Astrocyte (in vitro differentiated cells and primary cell): ENCODE results near the gene NBDY. TPM values are rescaled to one million over a fixed set of nuclear protein-coding genes. Genes with fewer than 3 reads are reported as not detected.

Source experiments
- DNase-seq: peaks from one replicate; pipeline ENCODE4 v3.0.0-alpha.2; 2010; ENCODE audit warnings: low read depth
- FAIRE-seq: peaks from 2 replicates; lab custom pipeline; 2011; peaks lifted over from hg19 to GRCh38; lab: Jason Lieb, UNC
- H2AFZ ChIP-seq: 2 replicates; pipeline ENCODE4 v1.6.0; 2012; ENCODE audit warnings: low read depth, low read length, inconsistent platforms
- H3K27ac ChIP-seq: 2 replicates; pipeline ENCODE4 v1.5.1; 2011; ENCODE audit warnings: low read depth, low read length, inconsistent platforms
- H3K27me3 ChIP-seq: 2 replicates; pipeline ENCODE4 v1.6.0; 2011; ENCODE audit warnings: low read length, inconsistent platforms; ENCODE audit not compliant: insufficient read depth
- H3K36me3 ChIP-seq: 2 replicates; pipeline ENCODE4 v1.5.1; 2011; ENCODE audit warnings: low read length, inconsistent platforms; ENCODE audit not compliant: insufficient read depth
- H3K4me1 ChIP-seq: 2 replicates; pipeline ENCODE4 v1.5.1; 2011; ENCODE audit warnings: low read length, inconsistent platforms; ENCODE audit not compliant: insufficient read depth
- H3K4me2 ChIP-seq: 2 replicates; pipeline ENCODE4 v1.6.0; 2012; ENCODE audit warnings: low read length, inconsistent platforms
- H3K4me3 ChIP-seq: 2 replicates; pipeline ENCODE4 v1.5.1; 2011; ENCODE audit warnings: low read depth, mild to moderate bottlenecking, low read length, inconsistent platforms; ENCODE audit not compliant: insufficient read depth
- H3K79me2 ChIP-seq: 2 replicates; pipeline ENCODE4 v1.6.0; 2012; ENCODE audit warnings: mild to moderate bottlenecking, low read length, inconsistent platforms; ENCODE audit not compliant: insufficient read depth
- H3K9ac ChIP-seq: 2 replicates; pipeline ENCODE4 v1.6.0; 2012; ENCODE audit warnings: mild to moderate bottlenecking, low read length, inconsistent platforms
- H3K9me3 ChIP-seq: 2 replicates; pipeline ENCODE4 v1.5.1; 2012; ENCODE audit warnings: low read depth, mild to moderate bottlenecking, low read length, inconsistent platforms; ENCODE audit not compliant: insufficient read depth
- H4K20me1 ChIP-seq: 2 replicates; pipeline ENCODE4 v1.6.0; 2012; ENCODE audit warnings: low read length, inconsistent platforms; ENCODE audit not compliant: insufficient read depth
- H3K27ac Mint-ChIP-seq: one replicate; pipeline ENCODE4 v1.8.0; 2021; ENCODE audit warnings: mild to moderate bottlenecking, mixed read lengths; ENCODE audit not compliant: unreplicated experiment
- H3K27me3 Mint-ChIP-seq: one replicate; pipeline ENCODE4 v1.8.0; 2021; ENCODE audit warnings: low read depth, mixed read lengths; ENCODE audit not compliant: unreplicated experiment
- H3K36me3 Mint-ChIP-seq: one replicate; pipeline ENCODE4 v1.8.0; 2021; ENCODE audit warnings: low read depth, mixed read lengths; ENCODE audit not compliant: unreplicated experiment
- H3K4me1 Mint-ChIP-seq: one replicate; pipeline ENCODE4 v1.8.0; 2021; ENCODE audit warnings: low read depth, mixed read lengths; ENCODE audit not compliant: unreplicated experiment
- H3K4me3 Mint-ChIP-seq: one replicate; pipeline ENCODE4 v1.8.0; 2021; ENCODE audit warnings: mild to moderate bottlenecking, moderate library complexity, mixed read lengths; ENCODE audit not compliant: unreplicated experiment
- H3K9me3 Mint-ChIP-seq: one replicate; pipeline ENCODE4 v1.8.0; 2021; ENCODE audit warnings: mild to moderate bottlenecking, mixed read lengths; ENCODE audit not compliant: unreplicated experiment
- CTCF ChIP-seq: IDR thresholded peaks from 2 replicates; pipeline ENCODE4 v1.5.1; 2011; ENCODE audit warnings: low read depth, mild to moderate bottlenecking, inconsistent platforms, low read length, moderate library complexity; ENCODE audit not compliant: insufficient read depth
- EZH2 ChIP-seq: IDR thresholded peaks from 2 replicates; pipeline ENCODE4 v1.6.1; 2012; ENCODE audit warnings: mild to moderate bottlenecking, low read length, inconsistent platforms; ENCODE audit not compliant: insufficient read depth
- total RNA-seq: library from RNA; stranded (reverse); gene quantifications from 2 replicates; pipeline ENCODE4 v1.2.1, GENCODE V29; 2021

The NBDY gene
- total RNA-seq, 1 donor from 2014 or later = 86.9 TPM

- H3K4me3 ChIP-seq = no peak overlapping the region
- H3K79me2 ChIP-seq = no peaks in the 10 kb centered on the region
- H3K27ac Mint-ChIP-seq = no peak overlapping the region
- H3K9me3 ChIP-seq = no peaks in the 10 kb centered on the region
- DNase-seq (no peak), FAIRE-seq (peak; percentile 78)
- H3K4me1 ChIP-seq = no peaks in the 10 kb centered on the region
- no peaks in the 10 kb centered on the region for H3K9me3 Mint-ChIP-seq
- no peak for TF ChIP-seq CTCF
- no peak for TF ChIP-seq EZH2
- H2AFZ ChIP-seq = no peak overlapping the region
- peaks cover 13% of the 10 kb centered on the region for H3K4me1 Mint-ChIP-seq
- H3K27me3 ChIP-seq = no peaks in the 10 kb centered on the region
- H3K36me3 Mint-ChIP-seq = peaks cover 7% of the 10 kb centered on the region
- no peak overlapping the region for H3K4me3 Mint-ChIP-seq
- no peaks in the 10 kb centered on the region for H3K27me3 Mint-ChIP-seq
- no peak overlapping the region for H3K4me2 ChIP-seq
- no peak overlapping the region for H3K27ac ChIP-seq
- H3K36me3 ChIP-seq = no peaks in the 10 kb centered on the region
- peaks cover 28% of the 10 kb centered on the region for H4K20me1 ChIP-seq
- H3K9ac ChIP-seq = no peak overlapping the region
These were observed 67.8 kb downstream of the NBDY start for GRCh38 chrX:56796641-56797395.

- Mint-ChIP-seq H3K4me1 (peaks cover 13% of the 10 kb centered on the region), H3K9me3 (no peaks in the 10 kb centered on the region), H3K27me3 (no peaks in the 10 kb centered on the region), H3K36me3 (peaks cover 7% of the 10 kb centered on the region), H3K4me3 (peak overlapping the region; percentile 29), H3K27ac (no peak overlapping the region)
- no peaks in the 10 kb centered on the region for H3K27me3 ChIP-seq
- no peak for TF ChIP-seq CTCF
- TF ChIP-seq EZH2 = no peak
- H4K20me1 ChIP-seq = peaks cover 28% of the 10 kb centered on the region
- FAIRE-seq (peak; percentile 45), DNase-seq (peak; percentile 42)
- no peaks in the 10 kb centered on the region for H3K4me1 ChIP-seq
- no peaks in the 10 kb centered on the region for H3K9me3 ChIP-seq
- H3K27ac ChIP-seq = no peak overlapping the region
- H2AFZ ChIP-seq = no peak overlapping the region
- H3K9ac ChIP-seq = no peak overlapping the region
- H3K4me2 ChIP-seq = no peak overlapping the region
- no peaks in the 10 kb centered on the region for H3K36me3 ChIP-seq
- no peak overlapping the region for H3K4me3 ChIP-seq
- H3K79me2 ChIP-seq = no peaks in the 10 kb centered on the region
These were observed 68.7 kb downstream of the NBDY start for GRCh38 chrX:56797574-56798338.

- no peak for TF ChIP-seq CTCF
- TF ChIP-seq EZH2 = no peak
- no peak overlapping the region for H2AFZ ChIP-seq
- no peak for FAIRE-seq
- DNase-seq = no peak
- peaks cover 28% of the 10 kb centered on the region for H4K20me1 ChIP-seq
- no peak overlapping the region for H3K27ac ChIP-seq
- no peak overlapping the region for H3K4me2 ChIP-seq
- no peaks in the 10 kb centered on the region for H3K27me3 Mint-ChIP-seq
- H3K4me3 Mint-ChIP-seq = no peak overlapping the region
- no peaks in the 10 kb centered on the region for H3K36me3 ChIP-seq
- no peak overlapping the region for H3K4me3 ChIP-seq
- H3K27ac Mint-ChIP-seq = no peak overlapping the region
- no peak overlapping the region for H3K9ac ChIP-seq
- H3K27me3 ChIP-seq = no peaks in the 10 kb centered on the region
- H3K4me1 ChIP-seq = no peaks in the 10 kb centered on the region
- peaks cover 13% of the 10 kb centered on the region for H3K4me1 Mint-ChIP-seq
- H3K36me3 Mint-ChIP-seq = peaks cover 7% of the 10 kb centered on the region
- H3K9me3 ChIP-seq = no peaks in the 10 kb centered on the region
- H3K79me2 ChIP-seq = no peaks in the 10 kb centered on the region
- H3K9me3 Mint-ChIP-seq = no peaks in the 10 kb centered on the region
These were observed 69.3 kb downstream of the NBDY start for GRCh38 chrX:56798339-56798711.
